Measurements from ENCODE around the gene ZNF365.

DNA sequence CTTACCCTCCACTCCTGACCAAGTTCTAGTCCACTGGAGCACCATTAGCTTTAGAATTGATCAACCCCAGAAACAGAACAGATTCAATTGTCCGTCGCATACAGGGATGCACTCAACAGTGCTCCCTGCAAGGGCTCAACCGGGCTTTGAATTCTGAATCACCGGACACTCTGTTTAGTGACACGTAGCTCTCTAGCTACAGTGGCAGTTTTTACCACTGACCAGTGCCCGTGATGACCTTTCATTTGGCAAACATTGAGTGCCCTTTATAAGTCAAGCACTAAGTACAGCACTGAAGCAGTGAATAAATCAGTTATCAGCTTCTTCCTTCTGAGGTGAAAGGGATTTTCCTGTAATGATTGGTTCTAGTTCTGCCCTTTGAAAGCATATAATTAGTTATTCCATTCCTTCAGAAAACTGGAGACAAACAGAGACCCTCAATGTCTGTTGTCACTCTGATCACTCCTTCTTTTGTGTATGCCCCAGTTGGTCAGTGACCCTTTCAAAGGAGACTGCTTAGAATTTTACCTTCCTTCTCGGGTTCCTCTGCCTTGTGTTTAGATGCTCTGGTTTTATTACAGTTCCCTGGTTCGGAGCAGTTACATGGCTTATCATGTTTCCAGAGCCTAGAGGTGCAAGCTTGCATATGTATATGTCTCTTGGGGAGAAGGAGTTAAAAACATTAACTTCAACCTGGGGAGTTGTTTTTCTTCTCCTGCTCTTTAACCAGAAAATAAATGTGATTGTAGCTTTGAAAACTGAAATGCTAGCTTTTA is 68.9 kb downstream of the ZNF365 start:
- TF ChIP-seq, protein P1, sequence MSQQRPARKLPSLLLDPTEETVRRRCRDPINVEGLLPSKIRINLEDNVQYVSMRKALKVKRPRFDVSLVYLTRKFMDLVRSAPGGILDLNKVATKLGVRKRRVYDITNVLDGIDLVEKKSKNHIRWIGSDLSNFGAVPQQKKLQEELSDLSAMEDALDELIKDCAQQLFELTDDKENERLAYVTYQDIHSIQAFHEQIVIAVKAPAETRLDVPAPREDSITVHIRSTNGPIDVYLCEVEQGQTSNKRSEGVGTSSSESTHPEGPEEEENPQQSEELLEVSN (IDR thresholded peaks at IDR 0.05): no peak
- no peak for TF ChIP-seq JUN (IDR thresholded peaks at IDR 0.05; ENCODE audit: low read depth, low read length)

All from H1 (cell line).